HG02885 (cell line): Measurements from ENCODE around the gene FAM180A.

Experiments
- ATAC-seq: cut with Tn5 transposase; IDR thresholded peaks from one replicate; pipeline ENCODE4 v1.9.1; 2021; ENCODE audit warnings: mild to moderate bottlenecking; ENCODE audit not compliant: unreplicated experiment, poor library complexity

Gene FAM180A

DNA sequence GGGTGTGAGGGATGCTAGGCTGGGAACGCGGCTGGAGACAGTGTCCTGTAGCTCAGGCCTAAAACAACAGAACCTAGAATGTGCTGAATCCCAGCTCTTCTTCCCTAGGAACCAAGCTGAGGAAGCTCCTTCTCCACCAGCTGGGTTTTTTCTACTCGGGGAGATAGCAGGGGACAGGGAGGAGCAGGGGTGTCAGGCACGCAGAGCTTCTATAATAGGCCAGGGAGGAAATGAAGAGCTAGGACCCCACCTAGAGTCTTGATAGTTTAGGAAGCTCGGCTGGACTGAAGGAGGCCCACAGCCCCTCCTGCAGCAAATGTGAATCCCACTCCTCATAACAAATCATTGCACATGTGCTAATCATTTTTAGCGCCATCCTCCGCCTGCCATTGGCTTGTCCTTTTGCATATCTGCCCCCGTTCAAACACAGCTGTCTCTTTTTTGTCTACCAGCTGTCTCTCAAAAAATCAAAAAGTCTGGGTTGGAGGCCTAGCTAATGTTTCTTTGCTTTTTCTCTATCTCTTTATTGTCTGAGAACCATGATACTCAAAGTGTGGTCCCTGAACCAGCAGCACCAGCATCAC, 24.1 kb upstream of the FAM180A start:
- no peak for ATAC-seq

DNA sequence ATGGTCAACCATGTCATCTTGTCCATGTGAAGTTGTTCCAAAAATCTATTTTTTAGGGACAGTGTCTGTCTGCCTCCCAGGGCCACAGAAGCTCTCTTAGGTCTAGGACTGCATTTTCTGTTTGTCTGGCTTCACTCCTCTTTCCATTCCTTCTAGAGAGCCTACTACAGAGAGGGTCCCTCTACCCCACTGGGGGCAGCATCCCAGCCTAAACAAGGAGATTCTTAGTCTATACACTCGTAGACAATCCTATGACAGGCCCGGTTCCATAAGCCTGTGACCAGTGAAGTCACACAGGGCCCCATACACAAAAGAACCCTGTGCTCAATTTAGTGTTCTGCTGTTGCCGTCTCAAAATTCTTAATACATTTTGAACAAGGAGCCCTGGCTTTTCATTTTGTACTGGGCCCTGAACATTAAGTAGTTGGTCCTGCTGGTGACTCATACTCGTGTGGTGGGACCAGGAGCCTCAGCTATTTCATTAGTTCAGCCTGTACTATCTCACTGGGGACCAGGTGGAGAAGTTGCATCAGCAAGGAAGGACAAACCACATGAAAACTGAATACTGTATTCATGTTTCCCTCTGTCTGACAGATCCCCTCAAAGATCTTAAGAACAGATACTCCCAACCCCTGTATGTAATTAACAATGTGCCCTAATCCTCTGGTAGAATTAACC, 23.5 kb upstream of the FAM180A start:
- ATAC-seq, result no peak

DNA sequence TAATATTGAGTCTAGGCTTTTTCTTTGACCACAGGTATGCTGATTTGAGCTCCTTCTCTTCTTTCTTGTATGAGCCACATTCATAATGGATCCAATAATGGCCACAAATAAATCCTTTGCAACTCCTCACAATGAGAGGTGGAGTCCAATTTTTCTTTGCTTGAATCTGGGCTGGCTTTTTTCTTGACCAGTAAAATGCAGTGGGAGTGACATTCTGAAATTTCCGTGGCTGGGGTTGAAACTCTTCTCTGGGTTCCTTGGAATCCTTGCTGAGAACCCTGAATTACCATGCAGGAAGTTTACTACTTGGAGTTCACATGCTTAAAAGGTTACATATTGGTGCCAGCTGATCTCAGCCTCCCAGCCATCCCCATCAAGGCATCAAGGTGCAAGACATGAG, 22.4 kb upstream of the FAM180A start:
- ATAC-seq, result no peak

DNA sequence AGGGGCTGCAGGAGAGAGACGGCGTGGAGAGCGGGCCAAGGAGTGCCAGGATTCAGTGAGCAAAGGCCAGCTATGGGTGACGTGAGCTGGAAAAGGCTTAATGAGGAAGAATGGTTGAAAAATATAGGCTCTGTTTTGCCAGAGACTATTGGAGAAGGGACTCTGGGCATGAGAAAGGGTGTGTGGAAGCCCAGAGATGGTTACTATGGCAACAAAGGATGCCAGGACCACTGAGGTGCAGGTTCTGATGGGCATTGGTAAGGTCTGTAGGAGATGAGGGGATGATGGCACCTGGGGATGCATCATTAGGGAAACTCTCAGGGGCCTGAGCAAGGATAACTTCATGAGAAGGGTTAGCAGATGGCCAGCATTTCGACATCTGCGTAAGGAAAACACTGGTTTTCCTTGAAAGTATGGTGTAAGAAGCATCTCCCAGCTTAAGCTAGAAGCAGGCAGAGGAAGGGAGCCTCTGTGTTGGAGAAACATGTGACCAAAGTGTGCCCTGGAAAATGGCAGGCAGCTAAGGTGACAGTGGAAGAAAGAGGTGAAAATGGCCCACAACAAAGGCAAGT, 21.6 kb upstream of the FAM180A start:
- no peak for ATAC-seq

DNA sequence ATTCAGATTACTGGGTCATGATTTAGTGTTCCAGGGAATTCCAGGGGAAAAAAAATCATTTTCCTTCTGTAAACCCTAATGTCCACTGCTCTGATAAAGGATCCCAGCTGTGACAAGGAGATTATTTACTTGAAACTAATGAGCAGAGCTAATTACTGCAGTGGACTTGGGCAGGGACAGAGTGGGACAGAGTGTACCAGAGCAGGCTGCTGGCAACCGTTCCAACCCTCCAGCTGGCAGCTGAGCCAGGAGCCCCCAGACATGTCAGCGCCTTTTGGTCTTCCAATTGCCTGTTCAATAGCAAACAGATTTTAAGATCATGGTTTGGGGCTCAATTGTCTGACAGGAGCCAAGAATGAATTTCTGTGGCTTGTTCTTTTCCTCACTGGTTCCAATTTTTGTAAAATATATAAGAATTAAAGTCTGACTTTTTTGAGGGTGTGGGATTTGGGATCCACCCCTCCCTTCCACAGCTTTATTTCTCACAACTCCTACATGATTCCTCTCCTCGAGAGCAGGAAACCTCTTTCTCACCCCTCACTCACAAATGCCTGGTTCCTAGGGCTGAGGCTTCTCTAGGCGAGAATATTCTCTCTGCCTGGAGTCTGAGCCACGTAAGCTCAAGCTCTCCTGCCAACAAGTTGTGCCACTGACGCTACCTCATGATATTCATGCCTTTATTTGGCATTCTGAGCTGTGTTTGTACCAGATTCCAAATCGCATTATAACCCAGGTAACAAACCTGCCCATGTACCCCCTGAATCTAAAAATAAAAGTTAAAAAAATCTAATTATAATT, 20.6 kb upstream of the FAM180A start:
- ATAC-seq, result no peak

DNA sequence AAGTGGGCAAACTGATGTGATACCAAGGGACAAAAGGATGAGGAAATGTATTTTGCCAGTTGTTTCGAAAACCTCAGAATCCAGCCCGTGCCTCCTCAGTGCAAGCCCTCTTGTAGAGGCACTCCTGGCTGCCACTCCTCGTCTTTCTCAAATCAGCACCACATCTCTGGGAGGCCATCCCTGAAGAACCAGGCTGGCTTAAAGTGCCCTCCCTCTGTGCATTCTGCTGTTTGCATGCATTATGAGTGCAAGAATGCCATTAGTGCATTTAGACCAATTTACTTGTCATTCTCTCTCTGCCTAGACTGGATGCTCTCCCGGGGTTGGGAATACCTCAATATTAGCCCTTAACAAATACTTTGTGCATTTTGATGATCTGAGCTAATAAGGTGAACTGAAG, 19.9 kb upstream of the FAM180A start:
- no peak for ATAC-seq

DNA sequence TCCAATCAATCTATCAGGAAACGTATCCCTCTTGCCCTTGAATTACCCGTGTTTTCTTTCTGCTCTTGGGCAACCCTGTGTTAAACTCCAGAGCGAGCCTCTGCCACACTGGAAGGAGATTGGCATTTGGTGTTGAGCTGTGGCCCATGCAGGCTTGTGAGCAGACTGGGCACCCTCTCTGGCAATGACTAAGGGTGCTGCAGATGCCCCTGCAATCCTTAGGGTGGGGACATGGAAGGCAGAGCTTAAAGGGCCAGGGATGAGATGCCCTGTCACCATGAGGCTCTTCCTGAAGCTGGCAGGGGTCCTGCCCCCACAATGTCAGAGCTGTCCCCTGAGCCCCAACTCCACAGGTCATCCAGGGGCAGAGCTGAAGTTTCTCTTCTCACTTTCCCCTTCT, 19.5 kb upstream of the FAM180A start:
- ATAC-seq, result no peak

DNA sequence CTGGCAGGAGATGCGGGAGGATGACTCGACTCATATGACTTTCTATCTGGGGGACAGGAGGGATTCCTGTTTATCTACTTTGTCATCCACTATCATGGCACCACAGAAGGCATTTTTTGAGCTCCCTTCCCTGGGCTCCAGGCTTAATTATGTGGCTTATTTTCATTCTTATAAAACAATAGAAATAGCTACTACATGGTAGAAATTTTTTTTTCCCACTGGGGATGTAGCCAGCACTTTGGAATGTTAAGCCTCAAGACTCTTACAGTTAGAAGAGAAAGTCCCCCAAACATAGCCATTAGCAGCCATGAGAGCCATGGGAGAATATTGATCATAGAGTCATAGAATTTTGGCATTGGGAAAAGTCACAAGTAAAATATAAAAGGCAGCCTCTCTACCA, 14.6 kb upstream of the FAM180A start:
- no peak for ATAC-seq

DNA sequence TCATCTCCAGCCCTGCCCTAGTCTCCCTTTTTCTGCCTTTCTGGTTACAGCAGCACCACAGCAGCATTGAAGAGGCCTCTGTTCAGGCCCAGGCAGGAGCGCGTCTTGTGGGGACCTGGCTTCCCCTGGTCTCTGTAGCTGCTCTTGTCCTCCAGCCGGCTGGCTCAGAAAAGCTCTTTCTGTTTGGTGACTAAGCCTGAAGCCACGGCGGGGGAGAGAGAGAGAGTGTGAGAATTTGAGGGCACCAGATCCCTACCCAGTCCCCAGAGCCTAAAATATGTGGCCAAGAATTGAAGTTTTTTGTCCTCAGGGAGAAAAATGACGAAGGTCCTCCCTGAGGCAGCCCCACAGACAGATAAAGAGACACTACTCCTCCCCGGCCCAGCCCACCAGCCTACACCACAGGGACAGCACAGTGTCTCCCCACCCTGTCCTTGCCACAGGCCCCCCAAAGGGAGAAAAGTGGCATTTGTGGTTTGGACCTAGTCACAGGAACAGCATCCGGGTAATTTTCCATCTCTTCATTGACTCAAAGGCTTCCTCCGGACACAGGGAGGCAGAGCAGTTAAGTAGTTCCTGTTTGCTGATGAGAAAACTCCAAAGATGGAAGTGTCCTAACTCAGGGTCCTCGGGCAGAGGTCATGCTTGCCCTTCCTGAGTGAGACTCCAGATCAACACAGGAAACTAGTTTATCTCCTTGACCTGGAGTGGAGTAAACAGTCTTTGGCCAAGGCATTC, 13.3 kb upstream of the FAM180A start:
- no peak for ATAC-seq

DNA sequence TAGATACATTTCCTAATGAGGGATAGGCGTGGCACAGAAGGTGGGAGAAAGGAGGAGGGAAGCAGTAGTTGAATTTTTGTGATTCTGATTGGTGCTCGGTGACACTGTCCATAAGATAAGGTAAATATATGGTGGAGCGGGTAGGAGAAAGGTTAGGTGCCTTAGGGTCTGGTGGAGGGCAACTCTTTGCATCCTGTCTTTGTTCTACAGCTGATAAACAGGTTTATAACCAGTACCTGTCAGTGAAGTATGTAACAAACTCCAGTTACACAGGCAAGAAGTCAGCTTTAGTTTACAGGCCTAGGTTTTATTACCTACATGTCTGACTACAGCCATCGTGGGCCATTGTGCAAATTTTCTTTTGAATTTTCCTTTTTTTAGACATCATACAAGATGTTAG, 10.9 kb upstream of the FAM180A start:
- no peak for ATAC-seq

DNA sequence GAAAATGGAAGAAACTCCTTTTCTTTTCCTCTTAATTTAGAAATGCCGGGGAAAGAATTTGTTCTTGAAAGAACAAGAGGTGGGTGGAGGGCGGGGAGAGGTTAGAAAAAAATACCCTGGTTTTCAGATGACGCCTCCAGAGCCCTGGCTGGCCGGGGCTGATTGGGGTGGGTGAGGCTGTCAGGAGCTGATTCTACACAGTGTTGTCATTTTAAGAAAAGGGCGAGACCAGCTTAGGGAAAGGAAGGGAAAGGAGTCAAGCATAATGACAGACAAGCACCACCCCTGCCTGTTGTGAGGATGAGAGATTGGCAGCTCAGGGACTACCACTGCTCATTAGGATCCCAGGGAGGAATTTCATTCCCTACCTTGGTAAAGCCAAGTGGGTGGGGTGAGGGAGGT, 9.9 kb upstream of the FAM180A start:
- no peak for ATAC-seq

DNA sequence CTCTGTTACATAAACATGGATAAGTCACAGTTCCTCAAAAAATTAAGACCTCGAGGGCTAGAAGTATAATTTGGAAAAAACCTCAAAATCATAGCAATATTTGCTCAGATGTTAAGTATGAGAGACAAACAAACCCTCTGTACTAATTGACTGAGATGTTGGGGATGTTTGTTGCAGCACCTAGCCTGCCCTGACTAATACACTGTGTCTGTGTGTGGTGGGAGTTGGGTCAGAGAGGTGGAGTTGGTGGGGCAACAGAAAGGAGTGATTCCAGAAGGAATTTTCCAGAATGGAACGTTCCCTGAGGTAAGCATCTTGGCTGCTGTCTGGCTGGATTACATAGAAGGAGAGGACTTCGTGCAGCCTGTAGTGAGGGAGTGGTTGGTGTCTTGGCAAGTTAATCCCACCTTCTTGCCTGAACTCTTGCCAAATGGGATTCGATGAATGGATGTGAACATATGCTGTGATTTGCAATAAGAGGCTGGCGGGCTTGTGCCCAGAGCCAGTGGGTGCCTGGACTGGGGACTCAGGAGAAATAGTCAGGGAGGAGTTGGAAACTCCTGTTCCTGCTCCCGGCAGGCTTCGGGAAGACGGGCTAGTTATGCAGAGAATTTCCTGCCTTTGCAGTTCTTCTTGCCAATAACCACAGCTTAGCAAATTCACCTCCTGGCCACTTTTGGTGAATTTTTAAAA, 9.3 kb upstream of the FAM180A start:
- no peak for ATAC-seq

DNA sequence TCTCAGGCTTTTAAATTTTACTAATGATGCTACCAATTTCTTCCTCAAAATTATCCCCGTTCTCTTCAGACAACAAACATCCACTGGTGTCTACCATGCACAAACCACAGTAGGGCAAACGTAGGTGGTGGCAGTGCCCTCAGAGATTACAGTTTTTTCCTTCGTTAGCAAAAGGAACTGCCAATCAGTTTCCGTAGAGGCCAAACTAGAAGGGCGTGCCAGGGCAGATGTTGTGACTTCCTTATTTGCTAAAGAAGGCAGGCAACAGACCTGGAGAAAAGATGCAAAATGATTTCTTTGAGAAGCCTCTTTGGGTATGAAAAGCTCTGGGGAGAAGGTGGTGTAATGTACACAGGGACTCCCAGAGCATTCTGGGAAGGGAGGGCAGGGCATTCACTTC, 7.6 kb upstream of the FAM180A start:
- ATAC-seq, result no peak

DNA sequence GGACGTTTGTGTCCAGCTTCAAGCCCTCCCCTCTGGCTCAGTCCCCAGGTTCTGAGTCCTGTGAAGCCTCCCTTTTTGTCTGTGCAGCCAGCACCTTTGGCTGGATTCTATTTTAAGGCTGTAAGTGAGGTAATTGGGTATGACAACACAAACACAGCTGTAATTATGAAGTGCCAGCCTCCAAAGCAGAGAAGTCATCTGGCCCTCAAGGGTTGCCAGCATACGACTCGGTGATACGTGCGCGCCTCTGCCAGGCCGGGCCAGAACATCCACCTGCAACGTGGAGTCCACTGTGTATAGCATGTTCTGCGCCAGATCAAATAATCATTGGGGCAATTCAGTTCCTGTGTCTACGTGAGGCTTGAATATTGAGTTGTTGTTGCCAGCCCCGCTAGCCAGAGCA, 6.7 kb upstream of the FAM180A start:
- ATAC-seq, result no peak

DNA sequence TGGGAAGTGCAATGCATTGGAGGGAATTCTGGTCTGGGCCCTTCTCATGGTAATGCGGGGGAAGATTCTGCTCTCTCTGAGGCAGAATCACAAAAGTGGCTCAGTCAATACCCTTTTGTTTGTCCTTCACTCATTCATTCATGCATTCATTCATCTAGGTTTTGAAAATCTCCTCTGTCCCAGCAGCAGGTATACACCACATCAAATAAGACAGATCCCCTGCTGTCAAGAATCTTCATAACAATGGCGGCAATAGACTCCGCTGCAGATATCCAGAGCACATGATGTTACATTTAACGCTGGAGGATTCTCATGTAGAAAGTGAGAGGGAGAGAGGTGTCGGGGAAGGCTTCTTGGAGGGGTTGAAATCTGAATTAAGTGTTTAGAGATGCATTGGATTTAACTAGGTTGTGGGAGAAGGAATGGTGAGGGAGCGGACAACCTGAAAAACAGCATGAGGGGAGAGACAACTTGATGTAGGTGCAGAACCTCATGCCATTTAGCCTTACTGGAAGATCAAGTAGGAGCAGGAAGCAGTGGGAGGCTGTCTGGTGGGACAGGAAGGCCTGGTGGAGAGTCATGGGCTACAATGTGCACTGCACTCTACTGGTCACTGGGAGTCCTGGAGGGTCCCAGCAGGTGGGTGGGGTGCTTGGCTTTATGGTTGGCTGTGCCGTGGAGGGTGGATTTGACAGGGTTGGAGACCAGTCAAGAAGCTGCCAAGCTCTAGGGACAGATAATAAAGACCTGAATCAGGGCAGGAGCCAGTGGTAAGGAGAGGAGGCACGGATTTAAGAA, 5.2 kb upstream of the FAM180A start:
- no peak for ATAC-seq

DNA sequence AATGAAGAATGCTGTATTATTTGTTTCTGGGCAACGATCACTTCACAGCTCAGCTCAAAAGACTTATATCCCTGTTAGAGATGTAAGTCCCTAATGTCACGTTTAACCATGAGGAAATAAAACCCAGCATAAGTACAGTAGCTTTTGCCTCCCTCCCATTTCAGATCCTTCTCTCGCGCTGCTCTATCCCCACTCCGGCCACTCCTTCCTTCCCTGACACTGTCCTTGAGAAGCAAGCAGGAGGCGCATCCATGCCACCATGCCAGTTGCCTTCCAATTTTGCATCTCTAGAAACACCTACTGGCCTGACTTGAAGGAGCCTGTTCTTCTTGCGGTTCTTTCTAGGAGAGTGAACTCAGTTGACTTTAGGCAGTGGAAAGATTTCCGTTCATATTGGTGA, 1.2 kb downstream of the FAM180A start:
- ATAC-seq, result no peak

DNA sequence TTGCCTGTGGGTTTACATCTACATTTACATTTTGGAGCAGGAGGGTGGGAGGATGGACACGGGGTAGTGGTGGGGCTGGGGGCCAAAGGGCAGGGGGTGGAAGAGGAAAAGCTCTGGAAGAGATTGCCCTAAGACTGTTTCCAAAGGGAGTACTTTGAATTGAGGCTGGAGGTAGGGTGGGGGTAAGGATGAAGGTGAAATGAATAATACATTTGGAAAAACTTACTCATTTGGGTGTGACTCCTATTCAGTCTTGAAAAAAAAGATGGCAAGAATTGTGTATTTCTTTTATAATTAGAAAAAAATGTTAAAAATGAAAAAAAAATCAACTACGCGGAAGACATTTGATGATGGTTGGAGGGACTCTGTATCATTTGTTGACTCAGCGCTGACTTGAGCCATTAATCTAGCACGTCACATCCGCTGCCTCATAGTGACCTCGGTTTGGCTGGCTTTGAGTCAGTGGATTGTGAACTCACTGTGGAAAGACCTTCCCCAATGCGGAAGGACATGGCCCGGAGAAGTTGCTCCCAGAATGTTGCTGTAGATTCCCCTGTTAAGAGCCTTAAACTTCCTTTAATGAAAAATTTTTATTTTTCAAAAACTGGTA, 2.8 kb downstream of the FAM180A start:
- no peak for ATAC-seq

DNA sequence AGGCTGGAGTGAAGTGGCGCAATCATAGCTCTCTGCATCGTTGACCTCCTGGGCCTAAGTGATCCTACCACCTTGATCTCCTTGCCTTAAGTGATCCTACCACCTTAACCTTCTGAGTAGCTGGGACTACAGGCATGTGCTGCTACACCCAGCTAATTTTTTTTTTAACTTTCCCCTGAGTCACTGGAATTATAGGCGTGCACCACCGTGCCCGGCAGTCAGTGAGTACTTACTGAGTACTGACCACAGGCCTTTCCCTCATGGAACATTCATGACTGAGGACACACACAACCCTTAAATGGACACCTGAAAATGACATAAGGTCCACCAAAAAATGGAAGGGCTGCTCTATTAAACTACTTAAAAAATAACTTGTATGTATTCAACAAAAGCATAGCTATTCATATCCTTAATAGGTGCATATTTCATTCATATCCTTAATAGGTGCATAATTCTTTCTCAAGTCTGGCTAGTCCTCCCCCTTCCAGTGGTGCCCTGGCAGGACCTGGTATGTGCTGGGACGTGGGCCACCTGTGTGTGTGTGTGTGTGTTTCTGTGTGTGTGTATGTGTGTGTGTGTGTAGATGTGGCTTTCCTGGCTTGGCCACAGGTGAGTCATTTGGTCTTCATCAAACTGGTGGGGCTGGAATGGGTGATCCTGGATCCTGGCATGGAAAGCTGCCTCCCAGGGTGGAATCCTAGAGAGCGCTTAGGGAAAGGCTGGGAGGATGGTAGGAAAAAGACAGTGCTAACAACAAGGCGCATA, 3.5 kb downstream of the FAM180A start:
- ATAC-seq, result no peak
